KMS-11 (cell line): ENCODE results near the gene RBM26.

Source experiments
- H2AFZ ChIP-seq: fragments of 200-600 bp; sonication (generic); 2 replicates; pipeline ENCODE4 v1.6.1; 2016; ENCODE audit warnings: antibody characterized with exemption, mixed run types, low read depth
- H3K27ac ChIP-seq: fragments of 200-600 bp; sonication (generic); 2 replicates; pipeline ENCODE4 v1.6.1; 2016; ENCODE audit warnings: mild to moderate bottlenecking, mixed run types
- H3K27me3 ChIP-seq: fragments of 200-600 bp; sonication (generic); 2 replicates; pipeline ENCODE4 v1.6.1; 2017; ENCODE audit warnings: mild to moderate bottlenecking, low read depth, mixed run types, moderate library complexity; ENCODE audit not compliant: insufficient read depth
- H3K36me3 ChIP-seq: fragments of 200-600 bp; sonication (generic); 2 replicates; pipeline ENCODE4 v1.6.1; 2017; ENCODE audit warnings: mild to moderate bottlenecking, mixed run types; ENCODE audit not compliant: insufficient read depth
- H3K4me1 ChIP-seq: fragments of 200-600 bp; sonication (generic); 2 replicates; pipeline ENCODE4 v1.6.1; 2016; ENCODE audit warnings: mild to moderate bottlenecking, low read depth, mixed run types; ENCODE audit not compliant: poor library complexity, severe bottlenecking
- H3K4me2 ChIP-seq: fragments of 200-600 bp; sonication (generic); 2 replicates; pipeline ENCODE4 v1.7.0; 2016; ENCODE audit warnings: mild to moderate bottlenecking, mixed run types
- H3K4me3 ChIP-seq: fragments of 200-600 bp; sonication (generic); IDR thresholded peaks from 2 replicates; pipeline ENCODE4 v1.6.1; 2017; ENCODE audit warnings: low read depth, low read length, mixed read lengths; ENCODE audit not compliant: insufficient read depth
- H3K79me2 ChIP-seq: fragments of 200-600 bp; sonication (generic); 2 replicates; pipeline ENCODE4 v1.6.1; 2016; ENCODE audit warnings: low read depth, mixed run types; ENCODE audit not compliant: insufficient read depth
- H3K9ac ChIP-seq: fragments of 200-600 bp; sonication (generic); 2 replicates; pipeline ENCODE4 v1.6.1; 2016; ENCODE audit warnings: mild to moderate bottlenecking, mixed run types
- H4K20me1 ChIP-seq: fragments of 200-600 bp; sonication (generic); 2 replicates; pipeline ENCODE4 v1.6.1; 2016; ENCODE audit warnings: mild to moderate bottlenecking, mixed run types; ENCODE audit not compliant: insufficient read depth
- TF ChIP-seq, protein P1 (sequence below): fragments of 200-600 bp; sonication (generic); conservative IDR thresholded peaks from 2 replicates; pipeline ENCODE4 v1.6.1; 2017; ENCODE audit warnings: low read depth, mild to moderate bottlenecking, antibody characterized with exemption, low read length, moderate library complexity, mixed read lengths

Gene RBM26

DNA sequence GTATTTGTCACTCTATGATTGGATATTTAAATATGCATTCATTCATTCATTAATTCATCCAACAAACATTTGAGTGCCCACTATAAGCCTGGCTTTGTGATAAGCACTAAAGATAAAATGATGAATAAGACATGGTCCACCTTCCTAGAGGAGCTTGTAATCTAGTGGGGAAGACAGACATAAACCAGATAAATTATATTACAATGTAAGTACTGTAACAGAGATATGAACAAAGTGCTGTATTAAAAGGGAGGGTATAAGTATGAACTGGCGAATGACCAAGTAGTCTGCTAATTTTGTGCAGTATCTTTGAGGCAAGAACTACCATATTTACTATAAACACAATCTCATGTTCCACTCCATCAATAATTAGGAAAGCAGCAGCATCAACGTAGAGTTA is 88.2 kb downstream of the RBM26 start:
- Histone ChIP-seq H3K79me2 (no peaks in the 10 kb centered on the region), H3K27ac (no peak overlapping the region), H3K9ac (no peak overlapping the region), H3K4me1 (no peaks in the 10 kb centered on the region), H2AFZ (no peak overlapping the region), H3K4me3 (no peak overlapping the region), H4K20me1 (no peaks in the 10 kb centered on the region), H3K27me3 (no peaks in the 10 kb centered on the region), H3K36me3 (no peaks in the 10 kb centered on the region), H3K4me2 (no peak overlapping the region)
- TF ChIP-seq, protein P1, sequence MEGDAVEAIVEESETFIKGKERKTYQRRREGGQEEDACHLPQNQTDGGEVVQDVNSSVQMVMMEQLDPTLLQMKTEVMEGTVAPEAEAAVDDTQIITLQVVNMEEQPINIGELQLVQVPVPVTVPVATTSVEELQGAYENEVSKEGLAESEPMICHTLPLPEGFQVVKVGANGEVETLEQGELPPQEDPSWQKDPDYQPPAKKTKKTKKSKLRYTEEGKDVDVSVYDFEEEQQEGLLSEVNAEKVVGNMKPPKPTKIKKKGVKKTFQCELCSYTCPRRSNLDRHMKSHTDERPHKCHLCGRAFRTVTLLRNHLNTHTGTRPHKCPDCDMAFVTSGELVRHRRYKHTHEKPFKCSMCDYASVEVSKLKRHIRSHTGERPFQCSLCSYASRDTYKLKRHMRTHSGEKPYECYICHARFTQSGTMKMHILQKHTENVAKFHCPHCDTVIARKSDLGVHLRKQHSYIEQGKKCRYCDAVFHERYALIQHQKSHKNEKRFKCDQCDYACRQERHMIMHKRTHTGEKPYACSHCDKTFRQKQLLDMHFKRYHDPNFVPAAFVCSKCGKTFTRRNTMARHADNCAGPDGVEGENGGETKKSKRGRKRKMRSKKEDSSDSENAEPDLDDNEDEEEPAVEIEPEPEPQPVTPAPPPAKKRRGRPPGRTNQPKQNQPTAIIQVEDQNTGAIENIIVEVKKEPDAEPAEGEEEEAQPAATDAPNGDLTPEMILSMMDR = no peak

DNA sequence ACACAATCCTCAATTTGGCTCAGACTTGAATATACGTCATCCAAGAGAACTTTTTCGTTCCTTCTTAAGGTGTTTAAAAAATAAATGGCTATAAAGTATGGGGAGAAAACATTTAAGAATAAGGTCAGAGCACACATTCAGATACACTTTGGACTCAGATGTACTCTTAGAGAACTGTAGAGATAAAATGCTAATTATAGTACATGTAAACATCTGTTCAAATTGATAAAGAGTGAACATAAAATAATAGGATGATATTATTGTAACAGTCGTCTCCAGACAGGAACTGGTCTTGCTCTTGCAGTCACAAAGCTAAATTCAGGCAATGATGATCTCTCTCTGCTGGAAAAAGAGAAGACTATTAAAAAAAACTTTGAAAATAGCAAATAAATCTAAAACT is 91.4 kb downstream of the RBM26 start:
- no peak overlapping the region for H3K4me3 ChIP-seq
- no peaks in the 10 kb centered on the region for H3K36me3 ChIP-seq
- TF ChIP-seq, protein P1 = no peak
- H4K20me1 ChIP-seq = no peaks in the 10 kb centered on the region
- no peak overlapping the region for H3K9ac ChIP-seq
- no peak overlapping the region for H2AFZ ChIP-seq
- no peaks in the 10 kb centered on the region for H3K4me1 ChIP-seq
- H3K27me3 ChIP-seq = no peaks in the 10 kb centered on the region
- H3K27ac ChIP-seq = no peak overlapping the region
- no peaks in the 10 kb centered on the region for H3K79me2 ChIP-seq
- no peak overlapping the region for H3K4me2 ChIP-seq

DNA sequence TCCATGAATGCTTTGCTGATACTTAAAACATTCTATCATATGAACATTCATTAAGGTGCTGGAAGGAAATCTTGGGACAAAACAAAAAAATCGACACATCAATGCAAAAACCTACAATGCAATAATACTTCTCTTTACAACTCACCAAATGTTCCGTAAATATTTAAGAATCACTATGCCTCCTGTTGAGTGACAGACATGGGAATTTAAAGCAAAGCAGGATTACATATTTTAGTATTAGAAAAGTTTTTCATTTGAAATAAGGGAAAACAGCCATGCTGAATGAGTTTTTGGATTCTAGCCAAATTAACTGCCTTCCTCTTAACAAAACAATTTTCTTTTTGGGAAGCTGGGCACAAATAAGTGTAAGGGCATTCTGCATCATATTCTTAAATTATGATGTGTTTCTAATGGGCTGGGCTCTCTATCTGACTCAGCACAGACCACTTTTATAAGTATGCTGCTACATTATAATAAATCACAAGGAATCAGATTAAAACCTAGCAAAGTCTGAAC is 93.7 kb downstream of the RBM26 start:
- Histone ChIP-seq H3K36me3 (no peaks in the 10 kb centered on the region), H3K27ac (no peak overlapping the region), H3K4me3 (no peak overlapping the region), H3K4me1 (no peaks in the 10 kb centered on the region), H3K9ac (no peak overlapping the region), H3K79me2 (no peaks in the 10 kb centered on the region), H3K4me2 (no peak overlapping the region), H2AFZ (no peak overlapping the region), H3K27me3 (no peaks in the 10 kb centered on the region), H4K20me1 (no peaks in the 10 kb centered on the region)
- TF ChIP-seq, protein P1 = no peak

DNA sequence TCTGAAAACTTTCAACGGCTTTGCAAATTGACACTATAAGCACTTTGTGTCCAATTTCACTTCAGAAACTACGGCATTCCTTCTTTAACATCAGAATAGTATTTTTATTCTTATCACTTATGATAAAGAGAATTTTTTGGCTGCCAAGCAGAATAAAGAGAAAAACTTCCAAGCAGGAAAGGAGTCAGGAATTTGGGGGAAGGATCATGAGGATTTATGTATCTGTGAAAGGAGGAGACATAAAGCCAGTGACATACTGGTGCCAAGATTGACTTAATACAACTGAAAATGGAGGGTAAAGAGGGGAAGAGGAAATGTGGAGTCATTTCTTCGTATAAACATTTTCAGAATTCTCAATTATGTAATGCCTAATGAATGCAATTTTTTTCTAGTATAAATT is 94.7 kb downstream of the RBM26 start:
- TF ChIP-seq, protein P1 = no peak
- Histone ChIP-seq H3K9ac (no peak overlapping the region), H3K4me1 (no peaks in the 10 kb centered on the region), H3K4me2 (no peak overlapping the region), H3K27ac (no peak overlapping the region), H3K36me3 (no peaks in the 10 kb centered on the region), H2AFZ (no peak overlapping the region), H3K27me3 (no peaks in the 10 kb centered on the region), H4K20me1 (no peaks in the 10 kb centered on the region), H3K4me3 (no peak overlapping the region), H3K79me2 (no peaks in the 10 kb centered on the region)
